Measurements from ENCODE around the gene DOK1.
A peak's percentile ranks its signal among the peaks of the same experiment; 100 is the strongest.

DOK1 gene

DNA sequence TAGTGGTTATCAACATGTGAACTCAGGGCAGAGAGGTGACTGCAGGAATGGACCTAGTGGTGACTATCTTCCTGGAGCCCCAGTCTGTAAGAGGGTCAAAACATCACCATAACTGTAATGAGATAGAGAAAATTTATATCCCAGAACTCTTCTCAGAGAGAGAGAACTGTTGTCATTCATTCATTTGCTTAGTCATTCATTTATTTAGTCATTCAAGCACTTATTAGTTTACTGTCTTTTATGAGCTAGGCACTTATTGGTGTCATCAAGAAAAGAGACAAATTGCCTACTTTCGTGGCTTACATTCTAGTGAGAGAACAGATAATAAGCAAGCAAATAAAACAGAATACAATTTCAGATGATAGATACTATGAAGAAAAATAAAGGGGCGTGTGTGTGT lies 34.1 kb downstream of the DOK1 start:
- in situ Hi-C loops (cut with HindIII; ENCODE audit: low sequenced_read_pairs) = loop anchor here (5.0 kb wide), 1 partner anchor 54 kb away; no protein-coding TSS in a partner anchor
- H3K4me3 ChIP-seq (ENCODE audit: low read depth, low read length) = no peak overlapping the region
- TF ChIP-seq, protein P1, sequence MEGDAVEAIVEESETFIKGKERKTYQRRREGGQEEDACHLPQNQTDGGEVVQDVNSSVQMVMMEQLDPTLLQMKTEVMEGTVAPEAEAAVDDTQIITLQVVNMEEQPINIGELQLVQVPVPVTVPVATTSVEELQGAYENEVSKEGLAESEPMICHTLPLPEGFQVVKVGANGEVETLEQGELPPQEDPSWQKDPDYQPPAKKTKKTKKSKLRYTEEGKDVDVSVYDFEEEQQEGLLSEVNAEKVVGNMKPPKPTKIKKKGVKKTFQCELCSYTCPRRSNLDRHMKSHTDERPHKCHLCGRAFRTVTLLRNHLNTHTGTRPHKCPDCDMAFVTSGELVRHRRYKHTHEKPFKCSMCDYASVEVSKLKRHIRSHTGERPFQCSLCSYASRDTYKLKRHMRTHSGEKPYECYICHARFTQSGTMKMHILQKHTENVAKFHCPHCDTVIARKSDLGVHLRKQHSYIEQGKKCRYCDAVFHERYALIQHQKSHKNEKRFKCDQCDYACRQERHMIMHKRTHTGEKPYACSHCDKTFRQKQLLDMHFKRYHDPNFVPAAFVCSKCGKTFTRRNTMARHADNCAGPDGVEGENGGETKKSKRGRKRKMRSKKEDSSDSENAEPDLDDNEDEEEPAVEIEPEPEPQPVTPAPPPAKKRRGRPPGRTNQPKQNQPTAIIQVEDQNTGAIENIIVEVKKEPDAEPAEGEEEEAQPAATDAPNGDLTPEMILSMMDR (IDR thresholded peaks at IDR 0.05; ENCODE audit: low read depth, low read length, missing control alignments) = no peak
- no peak for DNase-seq (ENCODE audit: low read depth)

DNA sequence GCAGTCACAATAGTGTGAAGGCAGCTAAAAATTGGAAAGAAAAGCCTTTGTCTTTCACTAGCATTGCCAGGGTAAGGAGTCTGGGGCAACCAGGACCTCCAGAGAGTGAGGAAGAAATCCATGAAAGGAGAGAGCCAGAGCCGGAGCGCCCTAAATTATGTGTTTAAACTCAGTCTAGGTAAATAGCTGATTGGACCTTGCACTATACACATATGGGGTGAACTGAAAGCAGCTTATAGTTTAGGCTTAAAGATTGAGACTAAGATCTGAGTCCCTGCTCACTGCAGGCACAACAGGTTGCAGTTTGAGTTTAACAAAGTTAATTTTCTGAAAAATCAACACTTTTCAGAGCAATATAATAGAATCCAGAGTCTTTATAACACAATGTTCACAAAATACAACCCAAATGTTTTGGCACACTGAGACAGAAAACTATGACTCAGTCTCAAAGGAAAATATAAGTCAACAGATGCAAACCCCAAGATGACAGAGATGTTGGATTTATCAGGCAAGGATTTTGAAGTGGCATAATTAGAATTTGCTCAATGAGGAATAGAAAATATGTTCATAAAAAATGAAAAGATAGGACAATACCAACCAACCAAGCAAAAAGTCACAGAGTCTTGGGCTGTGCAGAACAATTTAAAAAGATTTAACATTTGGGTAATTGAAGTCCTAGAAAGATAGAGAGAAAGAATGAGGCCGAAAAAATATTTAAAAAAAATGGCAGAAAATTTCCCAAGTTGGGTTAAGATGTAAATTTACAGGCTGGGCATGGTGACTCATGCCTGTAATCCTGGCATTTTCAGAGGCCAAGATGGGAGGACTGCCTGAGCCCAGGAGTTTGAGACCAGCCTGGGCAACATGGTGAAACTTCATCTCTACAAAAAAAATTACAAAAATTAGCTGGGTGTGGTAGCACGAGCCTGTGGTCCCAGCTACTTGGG lies 39.6 kb downstream of the DOK1 start:
- in situ Hi-C loops (cut with HindIII; ENCODE audit: low sequenced_read_pairs) = no loop called here
- TF ChIP-seq, protein P1 (IDR thresholded peaks at IDR 0.05; ENCODE audit: low read depth, low read length, missing control alignments) = no peak
- no peak for DNase-seq (ENCODE audit: low read depth)

DNA sequence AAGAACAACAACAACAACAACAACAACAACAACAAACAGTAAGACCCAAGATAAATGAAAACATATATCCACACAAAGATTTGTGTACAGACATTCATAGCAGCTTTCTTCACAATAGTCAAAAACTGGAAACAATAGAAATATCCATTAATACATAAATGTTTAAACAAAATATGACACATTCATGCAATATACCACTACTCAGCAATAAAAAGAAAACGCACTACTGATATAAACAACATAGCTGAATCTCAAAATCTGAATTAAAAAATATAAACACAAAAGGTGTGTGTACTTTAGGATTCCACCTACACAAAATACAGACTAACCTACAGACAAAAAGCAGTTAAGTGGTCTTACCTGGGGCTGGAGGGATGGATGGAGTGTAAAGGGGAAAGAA lies 42.1 kb downstream of the DOK1 start:
- no peak for DNase-seq (ENCODE audit: low read depth)
- no peak overlapping the region for H3K4me3 ChIP-seq (ENCODE audit: low read depth, low read length)
- TF ChIP-seq, protein P1 (IDR thresholded peaks at IDR 0.05; ENCODE audit: low read depth, low read length, missing control alignments) = no peak
- in situ Hi-C loops (cut with HindIII; ENCODE audit: low sequenced_read_pairs) = no loop called here

More for the DNA sequence above, 39.6 kb downstream of the DOK1 start:
- H3K4me3 ChIP-seq (ENCODE audit: low read depth, low read length) = no peak overlapping the region

DNA sequence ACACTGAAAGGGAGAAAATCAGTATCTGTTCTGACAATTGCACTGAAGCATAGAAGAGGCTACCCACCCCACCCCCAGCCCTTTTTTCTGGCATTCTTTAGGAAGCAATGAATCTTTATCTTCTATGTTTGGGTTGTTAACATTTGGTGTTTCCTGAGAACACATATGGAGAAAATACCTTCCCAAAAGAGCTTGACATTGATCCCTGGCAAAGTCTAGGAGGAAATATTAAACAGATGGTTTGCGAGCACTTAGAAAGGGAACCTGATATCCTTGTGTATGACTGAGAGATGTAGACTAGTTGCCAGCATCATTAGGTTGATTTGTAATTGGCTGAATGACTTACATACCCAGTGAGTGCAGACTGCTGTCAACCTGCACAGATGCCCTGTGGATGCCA lies 42.9 kb downstream of the DOK1 start:
- TF ChIP-seq, protein P1 (IDR thresholded peaks at IDR 0.05; ENCODE audit: low read depth, low read length, missing control alignments) = no peak
- no peak overlapping the region for H3K4me3 ChIP-seq (ENCODE audit: low read depth, low read length)
- in situ Hi-C loops (cut with HindIII; ENCODE audit: low sequenced_read_pairs) = no loop called here
- DNase-seq (ENCODE audit: low read depth) = no peak

DNA sequence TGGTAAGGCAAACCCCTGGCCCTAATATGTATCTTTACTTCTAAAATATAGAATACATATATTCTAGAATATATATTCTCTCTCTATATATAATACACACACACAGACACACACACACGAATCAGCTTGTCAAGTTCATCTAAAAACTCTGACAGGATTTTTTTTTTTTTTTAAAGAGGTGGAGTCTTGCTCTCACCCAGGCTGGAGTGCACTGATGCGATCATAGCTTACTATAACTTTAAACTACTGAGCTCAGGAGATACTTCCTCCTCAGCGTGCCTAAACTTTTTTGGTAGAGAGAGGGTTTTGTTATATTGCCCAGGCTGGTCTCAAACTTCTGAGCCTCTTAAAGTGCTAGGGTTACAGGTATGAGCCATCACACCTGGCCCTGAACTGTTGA lies 45.2 kb downstream of the DOK1 start:
- TF ChIP-seq, protein P1 (IDR thresholded peaks at IDR 0.05; ENCODE audit: low read depth, low read length, missing control alignments) = no peak
- no peak overlapping the region for H3K4me3 ChIP-seq (ENCODE audit: low read depth, low read length)
- in situ Hi-C loops (cut with HindIII; ENCODE audit: low sequenced_read_pairs) = no loop called here
- DNase-seq (ENCODE audit: low read depth) = no peak

DNA sequence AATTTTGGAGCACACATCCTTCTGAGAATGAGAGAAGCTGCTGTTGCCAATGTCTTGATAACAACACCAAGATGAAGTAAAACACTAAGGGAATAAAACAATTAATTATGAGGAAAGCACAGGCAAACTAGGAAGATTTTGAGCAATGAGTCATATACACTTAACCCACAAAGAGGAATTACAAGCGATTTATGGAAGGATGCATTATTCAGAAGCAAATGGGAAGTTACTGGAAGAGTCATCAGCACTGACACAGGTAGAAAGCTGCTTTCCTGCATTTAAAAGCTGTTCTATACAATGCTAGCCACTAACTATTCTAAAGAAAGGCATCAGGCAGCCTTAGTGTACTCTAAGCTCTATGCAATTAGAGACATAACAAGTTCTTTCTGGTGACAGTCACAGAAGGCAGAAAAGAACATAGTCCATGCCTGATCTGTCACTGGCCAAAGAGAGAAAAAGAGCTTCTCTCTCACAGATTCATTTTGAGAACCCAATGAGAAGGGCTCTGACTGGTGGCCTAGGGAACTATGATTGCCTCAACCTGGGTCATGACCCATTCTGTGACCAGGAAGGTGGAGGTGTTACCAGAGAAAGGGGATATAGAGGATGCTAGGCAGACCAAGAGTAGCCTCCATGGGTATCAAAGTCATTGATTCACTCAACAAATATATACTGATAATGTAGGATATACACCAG lies 48.2 kb downstream of the DOK1 start:
- TF ChIP-seq, protein P1 (IDR thresholded peaks at IDR 0.05; ENCODE audit: low read depth, low read length, missing control alignments) = no peak
- peak; percentile 33 for DNase-seq (ENCODE audit: low read depth)
- in situ Hi-C loops (cut with HindIII; ENCODE audit: low sequenced_read_pairs) = no loop called here

More for the DNA sequence above, 48.2 kb downstream of the DOK1 start:
- H3K4me3 ChIP-seq (ENCODE audit: low read depth, low read length) = no peak overlapping the region

Data from astrocyte of the cerebellum (primary cell).